K562 (cell line): ENCODE results near the gene PLPPR1.

Experiments
- FOXM1 ChIP-seq, 2 experiments: fragments of 450-650 bp in 1 of 2; sonication (generic) in 1 of 2; formaldehyde crosslinking in 1 of 2; IDR thresholded peaks; 2 replicates each; pipeline versions ENCODE4 v1.6.1 to v1.9.0; 2017 to 2022; ENCODE audit warnings: low read depth in 2 of 2, mild to moderate bottlenecking in 2 of 2, missing genetic modification reagents in 1 of 2, moderate library complexity in 1 of 2
- NR3C1 ChIP-seq: sonication (generic); formaldehyde crosslinking; IDR thresholded peaks from 2 replicates; pipeline ENCODE4 v1.8.1; 2022; ENCODE audit warnings: missing genetic modification reagents
- TAF1 ChIP-seq: IDR thresholded peaks from 2 replicates; pipeline ENCODE4 v1.6.1; 2011; ENCODE audit warnings: mild to moderate bottlenecking, low read length, moderate library complexity; ENCODE audit not compliant: insufficient read depth, control insufficient read depth, severe bottlenecking; ENCODE audit errors: extremely low read depth

- TF ChIP-seq FOXM1 (IDR thresholded peaks at IDR 0.05; ENCODE audit: low read depth) = no peak
- TF ChIP-seq FOXM1 (CRISPR knock-in tag; IDR thresholded peaks at IDR 0.05; ENCODE audit: low read depth) = no peak
- no peak for TF ChIP-seq NR3C1 (CRISPR knock-in tag)
- TF ChIP-seq TAF1 = no peak
Measured at GRCh38 chr9:101094686-101095085, 66.2 kb downstream of the PLPPR1 start.
